SU-DHL-6 (cell line): ENCODE measurements around the gene BRD9.
"Not testable (repeated sequence)": the region's sequence is repeated elsewhere in the genome, so short reads cannot be mapped to it uniquely, and the experiment has no call there.

Source experiments
- H2AFZ ChIP-seq: fragments of 200-600 bp; sonication (generic); 2 replicates; pipeline ENCODE4 v1.6.1; 2014; ENCODE audit warnings: low read depth, mild to moderate bottlenecking, moderate library complexity, mixed read lengths, antibody characterized with exemption, low read length; ENCODE audit not compliant: severe bottlenecking
- H3F3A ChIP-seq: fragments of 200-600 bp; shearing (Covaris generic); 2 replicates; pipeline ENCODE4 v1.6.0; 2016; ENCODE audit warnings: antibody characterized with exemption, mild to moderate bottlenecking; ENCODE audit not compliant: insufficient read depth
- H3K27ac ChIP-seq: fragments of 200-600 bp; sonication (generic); 2 replicates; pipeline ENCODE4 v1.5.1; 2016; ENCODE audit warnings: low read depth, mild to moderate bottlenecking, low read length, moderate library complexity, mixed read lengths
- H3K27me3 ChIP-seq: fragments of 200-600 bp; sonication (generic), shearing (Covaris generic); 2 replicates; pipeline ENCODE4 v1.6.0; 2014; ENCODE audit warnings: mild to moderate bottlenecking, low read length
- H3K36me3 ChIP-seq: fragments of 200-600 bp; sonication (generic); 2 replicates; pipeline ENCODE4 v1.6.1; 2014; ENCODE audit warnings: mild to moderate bottlenecking, low read length, mixed read lengths
- H3K4me2 ChIP-seq: fragments of 300-600, 200-600 bp; shearing (Covaris generic), sonication (generic); 2 replicates; pipeline ENCODE4 v1.6.0; 2014; ENCODE audit warnings: low read length, low read depth, mild to moderate bottlenecking; ENCODE audit not compliant: poor library complexity, severe bottlenecking
- H3K4me3 ChIP-seq: fragments of 200-600 bp; sonication (generic); 2 replicates; pipeline ENCODE4 v1.5.1; 2014; ENCODE audit warnings: antibody characterized with exemption, low read length, mild to moderate bottlenecking, mixed read lengths; ENCODE audit not compliant: insufficient read depth, poor library complexity, severe bottlenecking
- H3K79me2 ChIP-seq: fragments of 200-600 bp; sonication (generic); 2 replicates; pipeline ENCODE4 v1.6.1; 2014; ENCODE audit warnings: mild to moderate bottlenecking, low read length, moderate library complexity; ENCODE audit not compliant: insufficient read depth
- H3K9ac ChIP-seq: fragments of 200-600 bp; sonication (generic); 2 replicates; pipeline ENCODE4 v1.7.0; 2014; ENCODE audit warnings: mild to moderate bottlenecking, low read length
- H3K9me2 ChIP-seq: fragments of 200-600 bp; sonication (generic); replicated peaks from 2 replicates; pipeline ENCODE4 v1.6.1; 2014; ENCODE audit warnings: low read length; ENCODE audit not compliant: insufficient read depth
- H3K9me3 ChIP-seq: fragments of 200-600 bp; sonication (generic); 2 replicates; pipeline ENCODE4 v1.6.1; 2014; ENCODE audit warnings: low read length, mixed read lengths; ENCODE audit not compliant: insufficient read depth
- H4K20me1 ChIP-seq: fragments of 200-600 bp; sonication (generic); 2 replicates; pipeline ENCODE4 v1.6.1; 2014; ENCODE audit warnings: low read depth, mild to moderate bottlenecking, antibody characterized with exemption, low read length, moderate library complexity, mixed read lengths
- EZH2phosphoT487 ChIP-seq: fragments of 200-600 bp; sonication (generic), shearing (Covaris generic); conservative IDR thresholded peaks from 2 replicates; pipeline ENCODE4 v1.6.1; 2018; ENCODE audit warnings: mild to moderate bottlenecking, antibody characterized with exemption, low read length, moderate library complexity, mixed read lengths
- TF ChIP-seq, protein P1 (sequence below): fragments of 200-600 bp; sonication (generic); IDR thresholded peaks from one replicate; pipeline ENCODE4 v1.5.1; 2017; ENCODE audit warnings: antibody characterized with exemption, mild to moderate bottlenecking, low read length, moderate library complexity; ENCODE audit not compliant: insufficient read depth, poor library complexity, severe bottlenecking

BRD9 gene

DNA sequence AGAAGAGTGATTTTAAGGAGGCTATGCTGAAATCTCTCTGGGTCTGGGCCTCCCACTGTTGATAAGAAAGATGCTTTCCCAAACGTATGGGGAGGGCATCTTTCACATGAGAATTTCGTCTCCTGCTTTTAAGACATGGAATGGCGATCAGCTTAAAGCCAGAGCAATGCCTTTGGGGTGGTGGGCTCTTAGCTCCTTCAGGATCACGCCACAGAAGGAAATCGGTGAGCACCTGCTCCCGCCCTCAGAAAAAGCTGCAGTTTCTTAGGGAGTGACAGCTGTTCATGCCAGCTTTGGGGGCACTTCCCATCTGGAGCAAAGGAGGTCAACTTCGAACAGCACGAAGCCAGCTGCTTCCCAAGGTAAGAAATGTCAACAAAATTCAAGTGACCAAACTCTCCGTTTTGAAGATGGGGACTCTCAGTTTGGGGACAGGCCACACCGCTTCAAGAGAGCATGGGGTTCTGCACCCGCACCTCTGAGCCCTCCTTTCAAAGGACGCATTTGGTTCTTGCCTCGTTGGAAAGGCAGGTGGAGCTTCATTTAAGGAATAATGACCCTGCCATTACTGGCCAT is 39.1 kb upstream of the BRD9 start:
- no peaks in the 10 kb centered on the region for H4K20me1 ChIP-seq
- H2AFZ ChIP-seq: no peak overlapping the region
- H3K4me2 ChIP-seq: no peak overlapping the region
- no peaks in the 10 kb centered on the region for H3F3A ChIP-seq
- TF ChIP-seq, protein P1, sequence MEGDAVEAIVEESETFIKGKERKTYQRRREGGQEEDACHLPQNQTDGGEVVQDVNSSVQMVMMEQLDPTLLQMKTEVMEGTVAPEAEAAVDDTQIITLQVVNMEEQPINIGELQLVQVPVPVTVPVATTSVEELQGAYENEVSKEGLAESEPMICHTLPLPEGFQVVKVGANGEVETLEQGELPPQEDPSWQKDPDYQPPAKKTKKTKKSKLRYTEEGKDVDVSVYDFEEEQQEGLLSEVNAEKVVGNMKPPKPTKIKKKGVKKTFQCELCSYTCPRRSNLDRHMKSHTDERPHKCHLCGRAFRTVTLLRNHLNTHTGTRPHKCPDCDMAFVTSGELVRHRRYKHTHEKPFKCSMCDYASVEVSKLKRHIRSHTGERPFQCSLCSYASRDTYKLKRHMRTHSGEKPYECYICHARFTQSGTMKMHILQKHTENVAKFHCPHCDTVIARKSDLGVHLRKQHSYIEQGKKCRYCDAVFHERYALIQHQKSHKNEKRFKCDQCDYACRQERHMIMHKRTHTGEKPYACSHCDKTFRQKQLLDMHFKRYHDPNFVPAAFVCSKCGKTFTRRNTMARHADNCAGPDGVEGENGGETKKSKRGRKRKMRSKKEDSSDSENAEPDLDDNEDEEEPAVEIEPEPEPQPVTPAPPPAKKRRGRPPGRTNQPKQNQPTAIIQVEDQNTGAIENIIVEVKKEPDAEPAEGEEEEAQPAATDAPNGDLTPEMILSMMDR: no peak
- TF ChIP-seq EZH2phosphoT487: no peak
- H3K9ac ChIP-seq: no peak overlapping the region
- no peaks in the 10 kb centered on the region for H3K9me3 ChIP-seq
- no peaks in the 10 kb centered on the region for H3K79me2 ChIP-seq
- no peaks in the 10 kb centered on the region for H3K27me3 ChIP-seq
- H3K36me3 ChIP-seq: no peaks in the 10 kb centered on the region
- no peak overlapping the region for H3K4me3 ChIP-seq
- H3K9me2 ChIP-seq: no peaks in the 10 kb centered on the region
- no peak overlapping the region for H3K27ac ChIP-seq

DNA sequence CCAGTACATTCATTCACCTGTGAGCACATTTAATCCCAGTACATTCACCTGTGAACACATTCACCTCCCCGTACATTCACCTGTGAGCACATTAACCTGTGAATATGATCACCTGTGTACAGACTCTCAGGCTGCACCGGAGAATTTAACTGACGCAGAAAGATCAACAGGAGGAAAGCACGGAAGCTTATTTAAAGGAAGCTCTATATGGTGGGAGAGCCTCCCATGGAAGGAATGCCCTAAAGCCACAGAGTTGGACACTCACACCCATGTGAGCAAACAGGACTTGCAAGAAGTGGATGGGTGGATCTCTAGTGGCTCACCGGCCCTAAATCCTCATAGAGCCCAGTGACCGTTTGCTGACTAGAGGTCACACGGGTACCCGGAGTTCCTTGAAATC is 38.3 kb upstream of the BRD9 start:
- no peak overlapping the region for H3K4me2 ChIP-seq

DNA sequence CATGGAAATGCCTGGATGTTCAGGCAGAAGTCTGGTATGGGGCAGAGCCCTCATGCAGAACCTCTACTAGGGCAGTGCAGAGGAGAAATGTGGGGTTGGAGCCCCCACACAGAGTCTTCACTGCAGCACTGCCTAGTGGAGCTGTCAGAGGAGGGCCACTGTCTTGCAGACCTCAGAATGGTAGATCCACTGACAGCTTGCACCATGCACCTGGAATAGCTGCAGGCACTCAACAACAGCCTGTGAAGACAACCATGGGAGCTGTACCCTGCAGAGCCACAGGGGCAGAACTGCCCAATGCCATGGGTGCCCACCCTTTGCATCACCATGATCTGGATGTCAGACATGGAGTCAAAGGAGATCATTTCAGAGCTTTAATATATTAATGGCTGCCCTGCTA is 37.0 kb upstream of the BRD9 start:
- Histone ChIP-seq H3K27ac (no peak overlapping the region), H3K4me3 (no peak overlapping the region), H3K4me2 (no peak overlapping the region), H3K9ac (no peak overlapping the region), H3K79me2 (no peaks in the 10 kb centered on the region), H4K20me1 (no peaks in the 10 kb centered on the region), H3K36me3 (no peaks in the 10 kb centered on the region), H3F3A (no peaks in the 10 kb centered on the region), H3K9me3 (no peaks in the 10 kb centered on the region), H3K27me3 (no peaks in the 10 kb centered on the region), H2AFZ (no peak overlapping the region), H3K9me2 (no peaks in the 10 kb centered on the region)
- no peak for TF ChIP-seq EZH2phosphoT487
- TF ChIP-seq, protein P1: no peak

More for the DNA sequence above, 38.3 kb upstream of the BRD9 start:
- H3K9me3 ChIP-seq: no peaks in the 10 kb centered on the region
- no peaks in the 10 kb centered on the region for H4K20me1 ChIP-seq
- no peak overlapping the region for H2AFZ ChIP-seq
- H3K27me3 ChIP-seq: no peaks in the 10 kb centered on the region
- H3K9ac ChIP-seq: no peak overlapping the region
- H3K9me2 ChIP-seq: no peaks in the 10 kb centered on the region
- no peaks in the 10 kb centered on the region for H3K79me2 ChIP-seq
- no peaks in the 10 kb centered on the region for H3F3A ChIP-seq
- no peak for TF ChIP-seq EZH2phosphoT487
- TF ChIP-seq, protein P1: no peak
- no peaks in the 10 kb centered on the region for H3K36me3 ChIP-seq
- H3K27ac ChIP-seq: no peak overlapping the region
- no peak overlapping the region for H3K4me3 ChIP-seq

DNA sequence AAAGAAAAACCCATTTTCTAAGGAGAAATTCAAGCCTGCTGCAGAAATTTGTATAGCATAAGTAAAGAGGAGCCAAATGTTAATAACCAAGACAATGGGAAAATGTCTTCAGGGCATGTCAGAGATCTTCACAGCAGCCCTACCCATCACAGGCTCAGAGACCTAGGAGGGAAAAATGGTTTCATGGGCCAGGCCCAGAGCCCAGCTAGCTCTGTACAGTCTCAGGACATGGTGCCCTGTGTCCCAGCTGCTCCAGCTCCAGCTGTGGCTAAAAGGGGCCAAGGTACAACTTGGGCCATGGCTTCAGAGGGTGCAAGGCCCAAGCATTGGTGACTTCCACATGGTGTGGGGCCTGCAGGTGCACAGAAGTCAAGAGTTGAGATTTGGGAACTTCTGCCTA is 36.6 kb upstream of the BRD9 start:
- not testable (repeated sequence) for H3K79me2 ChIP-seq, H3K9me2 ChIP-seq

More for the DNA sequence above, 36.6 kb upstream of the BRD9 start:
- H3K4me2 ChIP-seq, H4K20me1 ChIP-seq, H3K4me3 ChIP-seq, H3K36me3 ChIP-seq, H3K9ac ChIP-seq, H2AFZ ChIP-seq, H3K27ac ChIP-seq, H3K27me3 ChIP-seq, H3K9me3 ChIP-seq, H3F3A ChIP-seq: not testable (repeated sequence)
